Measurements from ENCODE around the gene S100A3. TPM values are rescaled to one million over a fixed set of nuclear protein-coding genes. Genes with fewer than 3 reads are reported as not detected.

Gene S100A3
- polyA plus RNA-seq, 1 donor from 2014 or later, result not detected

GRCh38 chr1:153566414-153567371 lies 17.6 kb upstream of the S100A3 start:
- Histone ChIP-seq H3K9me2 (ENCODE audit: insufficient read depth, low read length) (no peaks in the 10 kb centered on the region), H3K27ac (ENCODE audit: low read length) (no peak overlapping the region), H3K9me3 (ENCODE audit: low read length) (no peaks in the 10 kb centered on the region), H3K79me2 (replicated peaks; ENCODE audit: insufficient read depth, low read length) (no peaks in the 10 kb centered on the region), H3K4me2 (ENCODE audit: low read length) (no peak overlapping the region), H3F3A (ENCODE audit: insufficient read depth, low read length, poor library complexity, severe bottlenecking) (no peaks in the 10 kb centered on the region), H4K20me1 (ENCODE audit: insufficient read depth) (no peaks in the 10 kb centered on the region), H3K9ac (ENCODE audit: low read length) (no peak overlapping the region), H2AFZ (ENCODE audit: low read depth, low read length) (no peak overlapping the region), H3K27me3 (ENCODE audit: insufficient read depth, low read depth, low read length) (no peaks in the 10 kb centered on the region), H3K4me3 (ENCODE audit: low read length) (no peak overlapping the region), H3K36me3 (ENCODE audit: insufficient read depth, low read length) (no peaks in the 10 kb centered on the region)
- no peak for TF ChIP-seq EP300 (conservative IDR thresholded peaks at IDR 0.05; ENCODE audit: poor library complexity, severe bottlenecking)
- no peak for TF ChIP-seq MXI1 (conservative IDR thresholded peaks at IDR 0.05; ENCODE audit: poor library complexity, severe bottlenecking)
- TF ChIP-seq CTCF (IDR thresholded peaks at IDR 0.05; ENCODE audit: poor library complexity, severe bottlenecking), result no peak
- no peak for TF ChIP-seq POLR2AphosphoS5 (IDR thresholded peaks at IDR 0.05)
- TF ChIP-seq RAD21 (conservative IDR thresholded peaks at IDR 0.05), result no peak
- TF ChIP-seq REST (IDR thresholded peaks at IDR 0.05; ENCODE audit: borderline replicate concordance), result no peak
- TF ChIP-seq EZH2 (IDR thresholded peaks at IDR 0.05; ENCODE audit: borderline replicate concordance, insufficient read depth, low read length, poor library complexity, severe bottlenecking), result no peak
- no peak for TF ChIP-seq SMC3 (conservative IDR thresholded peaks at IDR 0.05; ENCODE audit: poor library complexity)
- TF ChIP-seq TAF1 (IDR thresholded peaks at IDR 0.05; ENCODE audit: low read depth), result no peak

GRCh38 chr1:153565529-153566374 lies 16.7 kb upstream of the S100A3 start, which contains the start of gene S100A2:
Gene S100A2 (minus strand): TSS chr1:153565844. CDS start chr1:153563877, 1,967 bp downstream.
- Histone ChIP-seq H3K9me3 (ENCODE audit: low read length) (no peaks in the 10 kb centered on the region), H3F3A (ENCODE audit: insufficient read depth, low read length, poor library complexity, severe bottlenecking) (no peaks in the 10 kb centered on the region), H3K27ac (ENCODE audit: low read length) (no peak within 1 kb of the TSS), H3K9ac (ENCODE audit: low read length) (no peak within 1 kb of the TSS), H3K36me3 (ENCODE audit: insufficient read depth, low read length) (no peaks in the 10 kb centered on the region), H3K27me3 (ENCODE audit: insufficient read depth, low read depth, low read length) (no peaks in the 10 kb centered on the region), H3K4me2 (ENCODE audit: low read length) (no peak within 1 kb of the TSS), H3K9me2 (ENCODE audit: insufficient read depth, low read length) (no peaks in the 10 kb centered on the region), H3K79me2 (replicated peaks; ENCODE audit: insufficient read depth, low read length) (no peaks in the 10 kb centered on the region), H4K20me1 (ENCODE audit: insufficient read depth) (no peaks in the 10 kb centered on the region), H2AFZ (ENCODE audit: low read depth, low read length) (no peak within 1 kb of the TSS), H3K4me3 (ENCODE audit: low read length) (no peak within 1 kb of the TSS)
- TF ChIP-seq POLR2AphosphoS5 (IDR thresholded peaks at IDR 0.05) (no peak), EP300 (conservative IDR thresholded peaks at IDR 0.05; ENCODE audit: poor library complexity, severe bottlenecking) (no peak), EZH2 (IDR thresholded peaks at IDR 0.05; ENCODE audit: borderline replicate concordance, insufficient read depth, low read length, poor library complexity, severe bottlenecking) (no peak), RAD21 (conservative IDR thresholded peaks at IDR 0.05) (no peak), REST (IDR thresholded peaks at IDR 0.05; ENCODE audit: borderline replicate concordance) (no peak), SMC3 (conservative IDR thresholded peaks at IDR 0.05; ENCODE audit: poor library complexity) (no peak), MXI1 (conservative IDR thresholded peaks at IDR 0.05; ENCODE audit: poor library complexity, severe bottlenecking) (no peak), TAF1 (IDR thresholded peaks at IDR 0.05; ENCODE audit: low read depth) (no peak), CTCF (IDR thresholded peaks at IDR 0.05; ENCODE audit: poor library complexity, severe bottlenecking) (no peak)

All from neural cell (in vitro differentiated cells).